Heart right ventricle (tissue), 16 donors: ENCODE results near the gene CLSTN2. TPM values are rescaled to one million over a fixed set of nuclear protein-coding genes. Genes with fewer than 3 reads are reported as not detected.

ENCODE experiments used
- ATAC-seq, 8 donors: fragments of 200-7000 bp; cut with Tn5 transposase; one replicate each; pipeline ENCODE4 v1.9.1; 2020; ENCODE audit warnings: mild to moderate bottlenecking in 8 of 8, moderate library complexity in 8 of 8, moderate number of reproducible peaks in 1 of 8
- DNase-seq, 2 donors: peaks; one replicate each; pipeline ENCODE4 v3.0.0-alpha.2; 2020
- H3K27ac ChIP-seq, 10 donors: fragments of 200-600 bp; sonication (generic) in 2 of 10; one replicate each; pipeline versions ENCODE4 v1.5.0 to v1.8.0; 2020 to 2022; ENCODE audit warnings: mild to moderate bottlenecking in 3 of 10
- H3K27me3 ChIP-seq, 7 donors: fragments of 200-600 bp; one replicate each; pipeline ENCODE4 v1.8.0; 2021 to 2022; ENCODE audit warnings: mild to moderate bottlenecking in 2 of 7
- H3K36me3 ChIP-seq, 9 donors: fragments of 200-600 bp; sonication (generic) in 1 of 9; one replicate each; pipeline versions ENCODE4 v1.5.0 to v1.8.0; 2020 to 2022; ENCODE audit warnings: mild to moderate bottlenecking in 2 of 9
- H3K4me1 ChIP-seq, 9 donors: fragments of 200-600 bp; sonication (generic) in 1 of 9; one replicate each; pipeline versions ENCODE4 v1.5.0 to v1.8.0; 2020 to 2022; ENCODE audit warnings: mild to moderate bottlenecking in 4 of 9
- H3K4me3 ChIP-seq, 10 donors: fragments of 200-600 bp; sonication (generic) in 2 of 10; one replicate each; pipeline versions ENCODE4 v1.5.0 to v1.8.0; 2020 to 2022; ENCODE audit warnings: mild to moderate bottlenecking in 7 of 10, moderate library complexity in 2 of 10
- H3K9me3 ChIP-seq, 11 donors: fragments of 200-600 bp in 10 of 11; sonication (generic) in 2 of 11; one replicate each; pipeline versions ENCODE4 v1.5.0 to v1.8.0; 2013 to 2022; ENCODE audit warnings: mild to moderate bottlenecking in 2 of 11, control low read depth in 1 of 11, moderate library complexity in 1 of 11
- CTCF ChIP-seq, 9 donors: fragments of 200-600 bp; sonication (generic) in 2 of 9; IDR thresholded peaks; one replicate each; pipeline versions ENCODE4 v1.5.0 to v1.8.0; 2021 to 2022; ENCODE audit warnings: antibody characterized with exemption in 9 of 9, mild to moderate bottlenecking in 5 of 9, moderate library complexity in 1 of 9
- WGBS, 2 donors: extraction: QIAGEN DNeasy Blood & Tissue Kit; methylation state at CpG; one replicate each; pipeline ENCODE4 v1.1.7; 2013; ENCODE audit warnings: inconsistent platforms in 1 of 2; 5-methylcytosine and 5-hydroxymethylcytosine counted together
- intact Hi-C, 10 donors: fragments of 100-400 bp; cut with DNase I; formaldehyde crosslinking; loops; one replicate each; pipeline versions ENCODE4 v1.11.1 to v1.14.2; 2022
- polyA plus RNA-seq, 2 donors: library from polyadenylated mRNA; stranded (reverse); fragments of 200-250 nt; gene quantifications; one replicate each; pipeline ENCODE4 v1.2.3, GENCODE V29; 2013
- total RNA-seq, 10 donors: library from RNA; stranded (reverse); fragmentation: NEBNext Ultra II Directional in 3 of 10; extraction: Animal tissue kit (Norgen Biotek cat#: 25700) in 3 of 10; gene quantifications; one replicate each; pipeline versions ENCODE4 v1.2.1 to v1.2.4, GENCODE V29; 2021 to 2023
- donor health status: Arrhythmogenic right ventricular cardiomyopathy.
- donor health status: ischemic (EF 13 %, LVEDD 7.1; RV severe dilation, severe dysfunction).
- donor health status: healthy with polysubstance abuse.
- donor health status: DM: no; HTN: yes; CAD: no.
- donor health status: DM: no; HTN: no; CAD: no.
- donor health status: ischemic (EF 25% LVEDD 6.9; RV normal size, moderate dysfunction).
- donor health status: ischemic (EF 25% LVEDD 5.7; RV mildly dilated, moderate dysfunction).
- donor health status: healthy.
- donor health status: DM: yes; HTN: yes; CAD: no.
- donor health status: Ischemic cardiomyopathy.
- donor health status: ischemic (EF 35%, LVEDD 5.7; RV mildly dilated, moderate dysfunction).
- donor health status: nonischemic (EF 11% LVEDD 7.7; RV severe dilation, severe dysfunction).
- donor health status: DM: yes; HTN: yes; CAD: no.
- donor health status: PGD.
- donor health status: ischemic (EF 29% LVEDD 5.4; RV normal size, mild dysfunction).
- donor health status: nonischemic (EF 23%, LVEDD 6.1; RV moderate dilation, normal function).

CLSTN2 gene
- total and polyA plus RNA-seq, 12 donors = 0.57 to 10.7 (median 4.4) TPM

DNA sequence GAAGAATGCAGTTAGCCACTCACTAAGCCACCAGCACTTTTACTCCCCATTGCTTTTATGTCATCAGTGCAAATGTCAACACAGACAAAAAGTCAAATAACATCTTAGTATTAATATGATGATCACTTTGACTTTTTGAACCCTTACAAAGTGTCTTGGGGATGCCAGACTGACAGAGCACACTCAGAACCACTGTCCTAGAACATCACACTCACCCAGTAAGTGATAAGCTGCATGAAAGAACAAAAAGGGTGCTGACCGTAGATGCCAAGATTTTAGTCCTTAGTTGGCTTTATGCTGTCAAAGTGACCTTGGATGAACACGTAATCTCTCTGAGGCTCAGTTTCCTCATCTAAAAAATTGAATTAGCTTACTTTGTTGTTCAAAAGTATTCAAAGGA is 463.4 kb downstream of the CLSTN2 start:
- no peak overlapping the region for H3K4me3 ChIP-seq
- H3K9me3 ChIP-seq = no peaks in the 10 kb centered on the region
- no peaks in the 10 kb centered on the region for H3K4me1 ChIP-seq
- no peak for TF ChIP-seq CTCF (IDR thresholded peaks at IDR 0.05)
- DNase-seq (no peak), ATAC-seq (peak in 1 of 8 donors; percentile 54)
- no peak overlapping the region for H3K27ac ChIP-seq
- H3K27me3 ChIP-seq = no peaks in the 10 kb centered on the region
- intact Hi-C loops = no loop called here
- WGBS, 2 donors = 60 to 77% methylated on average over 2 of the region's 2 CpGs
- H3K36me3 ChIP-seq = no peaks in the 10 kb centered on the region

GRCh38 chr3:140399871-140400270 is 464.9 kb downstream of the CLSTN2 start:
- Histone ChIP-seq H3K36me3 (no peaks in the 10 kb centered on the region), H3K27me3 (no peaks in the 10 kb centered on the region), H3K9me3 (no peaks in the 10 kb centered on the region), H3K27ac (no peak overlapping the region), H3K4me3 (no peak overlapping the region), H3K4me1 (no peaks in the 10 kb centered on the region)
- intact Hi-C loops = no loop called here
- 48 to 63% methylated on average over 2 of the region's 2 CpGs for WGBS, 2 donors
- DNase-seq = no peak
- ATAC-seq = no peak
- no peak for TF ChIP-seq CTCF (IDR thresholded peaks at IDR 0.05)

DNA sequence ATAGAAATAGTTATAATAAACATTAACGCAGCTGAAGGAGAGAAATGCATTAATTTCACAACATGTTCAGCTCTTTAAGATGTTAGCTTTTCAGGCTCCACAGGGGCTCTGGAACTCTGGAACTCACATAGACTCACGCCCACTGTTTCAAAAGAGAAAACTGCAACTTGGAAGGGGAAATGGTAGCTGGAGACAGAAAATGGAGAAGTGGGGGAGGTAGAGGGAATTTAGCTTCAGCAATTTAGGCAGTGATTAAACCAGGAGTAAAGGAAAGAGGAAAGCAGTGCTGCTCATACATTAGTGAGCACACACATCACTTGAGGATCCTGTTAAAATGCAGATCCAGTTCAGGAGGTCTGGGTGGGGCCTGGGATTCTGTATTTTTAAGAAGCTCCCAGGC is 468.1 kb downstream of the CLSTN2 start:
- WGBS, 2 donors = 86% methylated on average over 2 of the region's 2 CpGs
- no peak for ATAC-seq
- intact Hi-C loops = no loop called here

GRCh38 chr3:140403608-140404007 is 468.6 kb downstream of the CLSTN2 start:
- no peak overlapping the region for H3K27ac ChIP-seq
- ATAC-seq = no peak
- WGBS, 2 donors = 77 to 79% methylated on average over 6 of the region's 6 CpGs
- intact Hi-C loops = no loop called here
- no peaks in the 10 kb centered on the region for H3K27me3 ChIP-seq
- no peaks in the 10 kb centered on the region for H3K36me3 ChIP-seq
- no peak for TF ChIP-seq CTCF (IDR thresholded peaks at IDR 0.05)
- H3K4me3 ChIP-seq = no peak overlapping the region
- no peak for DNase-seq
- H3K9me3 ChIP-seq = no peaks in the 10 kb centered on the region
- H3K4me1 ChIP-seq = no peaks in the 10 kb centered on the region

More for the DNA sequence above, 468.1 kb downstream of the CLSTN2 start:
- Histone ChIP-seq H3K4me3 (no peak overlapping the region), H3K9me3 (no peaks in the 10 kb centered on the region), H3K36me3 (no peaks in the 10 kb centered on the region), H3K4me1 (no peaks in the 10 kb centered on the region), H3K27ac (no peak overlapping the region), H3K27me3 (no peaks in the 10 kb centered on the region)
- no peak for DNase-seq
- no peak for TF ChIP-seq CTCF (IDR thresholded peaks at IDR 0.05)

DNA sequence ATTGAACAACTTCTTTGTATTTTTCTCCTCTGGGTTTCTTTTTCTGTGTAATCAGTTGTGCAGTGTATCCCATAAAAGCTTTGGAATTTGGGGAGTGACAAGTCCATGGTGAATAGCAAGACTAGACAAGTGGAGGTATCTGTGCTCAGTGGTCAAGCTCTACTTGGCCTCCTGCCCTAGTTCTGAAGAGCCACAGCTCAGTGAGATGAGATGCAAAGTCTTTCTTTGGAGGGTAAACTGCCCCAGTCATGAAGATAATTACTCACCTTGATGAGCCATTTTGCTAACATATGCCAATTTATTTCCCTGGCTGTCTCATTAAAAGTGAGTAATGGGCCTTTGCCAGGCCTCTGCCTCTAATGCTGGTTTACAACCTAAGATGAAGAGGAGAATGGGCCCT is 471.7 kb downstream of the CLSTN2 start:
- TF ChIP-seq CTCF (IDR thresholded peaks at IDR 0.05) = no peak
- DNase-seq (no peak), ATAC-seq (no peak)
- H3K27ac ChIP-seq = no peak overlapping the region
- H3K4me1 ChIP-seq = no peaks in the 10 kb centered on the region
- no peak overlapping the region for H3K4me3 ChIP-seq
- H3K9me3 ChIP-seq = peaks cover 0 to 15% (median 0%) of the 10 kb centered on the region in 11 donors
- intact Hi-C loops = no loop called here
- H3K36me3 ChIP-seq = no peaks in the 10 kb centered on the region
- H3K27me3 ChIP-seq = no peaks in the 10 kb centered on the region
